Suppressor macrophage treated with lipopolysaccharide for 1 hour (primary cell): ENCODE results near the gene STK24.
A peak's percentile ranks its signal among the peaks of the same experiment; 100 is the strongest.

Source experiments
- DNase-seq, 3 donors: peaks; one replicate each; pipeline ENCODE4 v3.0.0-alpha.2; 2020 to 2022

Gene STK24

GRCh38 chr13:98447881-98448641, 128.8 kb downstream of the STK24 start:
- peak in 1 of 3 donors; percentile 12 for DNase-seq

GRCh38 chr13:98447130-98447529, 129.8 kb downstream of the STK24 start:
- DNase-seq, result no peak

- DNase-seq, result no peak
Observed at GRCh38 chr13:98446234-98446621, 130.7 kb downstream of the STK24 start.

- DNase-seq, result peak; percentile 62 to 81 (median 75)
Observed at GRCh38 chr13:98445340-98446233, 131.3 kb downstream of the STK24 start.

GRCh38 chr13:98444381-98444780, 132.5 kb downstream of the STK24 start:
- no peak for DNase-seq

GRCh38 chr13:98443800-98444325, 133.0 kb downstream of the STK24 start:
- no peak for DNase-seq

GRCh38 chr13:98443329-98443728, 133.6 kb downstream of the STK24 start:
- DNase-seq, result peak; percentile 66 to 80 (median 73)

- no peak for DNase-seq
Observed at GRCh38 chr13:98442391-98443230, 134.3 kb downstream of the STK24 start.

- no peak for DNase-seq
Observed at GRCh38 chr13:98441056-98441676, 135.7 kb downstream of the STK24 start.

- no peak for DNase-seq
Observed at GRCh38 chr13:98440390-98441055, 136.4 kb downstream of the STK24 start.

- DNase-seq, result no peak
Observed at GRCh38 chr13:98439896-98440295, 137.0 kb downstream of the STK24 start.

GRCh38 chr13:98439126-98439828, 137.6 kb downstream of the STK24 start:
- no peak for DNase-seq

- no peak for DNase-seq
Observed at GRCh38 chr13:98438246-98439125, 138.4 kb downstream of the STK24 start.

GRCh38 chr13:98436233-98436910, 140.5 kb downstream of the STK24 start:
- no peak for DNase-seq

- DNase-seq, result no peak
Observed at GRCh38 chr13:98435376-98435775, 141.5 kb downstream of the STK24 start.

- DNase-seq, result no peak
Observed at GRCh38 chr13:98434060-98434459, 142.8 kb downstream of the STK24 start.

- DNase-seq, result no peak
Observed at GRCh38 chr13:98433654-98434053, 143.3 kb downstream of the STK24 start.

GRCh38 chr13:98432638-98433037, 144.3 kb downstream of the STK24 start:
- DNase-seq, result no peak

GRCh38 chr13:98429977-98430736, 146.8 kb downstream of the STK24 start:
- DNase-seq, result no peak
